Activated T-cell treated with anti-CD3 and anti-CD28 coated beads for 4 hours (primary cell): Measurements from ENCODE around the gene FRMD4A.
"Not testable (repeated sequence)": the region's sequence is repeated elsewhere in the genome, so short reads cannot be mapped to it uniquely, and the experiment has no call there.

Experiments
- DNase-seq: peaks from one replicate; pipeline ENCODE4 v3.0.0-alpha.2; 2020

The FRMD4A gene

GRCh38 chr10:14135196-14135595 lies 195.5 kb downstream of the FRMD4A start:
- not testable (repeated sequence) for DNase-seq

- DNase-seq = no peak
Measured at GRCh38 chr10:14134275-14134674, 196.4 kb downstream of the FRMD4A start.

GRCh38 chr10:14131261-14131960 lies 199.3 kb downstream of the FRMD4A start:
- DNase-seq = no peak

GRCh38 chr10:14129770-14130169 lies 201.0 kb downstream of the FRMD4A start:
- no peak for DNase-seq

GRCh38 chr10:14128519-14128918 lies 202.2 kb downstream of the FRMD4A start:
- DNase-seq = no peak

- DNase-seq = no peak
Measured at GRCh38 chr10:14126697-14127440, 203.9 kb downstream of the FRMD4A start.

- no peak for DNase-seq
Measured at GRCh38 chr10:14125564-14125963, 205.2 kb downstream of the FRMD4A start.

- DNase-seq = no peak
Measured at GRCh38 chr10:14124941-14125340, 205.8 kb downstream of the FRMD4A start.

- DNase-seq = no peak
Measured at GRCh38 chr10:14123139-14123538, 207.6 kb downstream of the FRMD4A start.

GRCh38 chr10:14120812-14121211 lies 209.9 kb downstream of the FRMD4A start:
- DNase-seq = no peak

GRCh38 chr10:14118953-14119352 lies 211.8 kb downstream of the FRMD4A start:
- no peak for DNase-seq

- DNase-seq = no peak
Measured at GRCh38 chr10:14116837-14117236, 213.9 kb downstream of the FRMD4A start.

- DNase-seq = no peak
Measured at GRCh38 chr10:14116021-14116420, 214.7 kb downstream of the FRMD4A start.

- DNase-seq = no peak
Measured at GRCh38 chr10:14114791-14115190, 215.9 kb downstream of the FRMD4A start.

GRCh38 chr10:14112056-14112455 lies 218.7 kb downstream of the FRMD4A start:
- no peak for DNase-seq

GRCh38 chr10:14111208-14111607 lies 219.5 kb downstream of the FRMD4A start:
- no peak for DNase-seq

GRCh38 chr10:14106828-14107227 lies 223.9 kb downstream of the FRMD4A start:
- no peak for DNase-seq

GRCh38 chr10:14102056-14102455 lies 228.7 kb downstream of the FRMD4A start:
- DNase-seq = no peak

GRCh38 chr10:14099885-14100284 lies 230.8 kb downstream of the FRMD4A start:
- no peak for DNase-seq

GRCh38 chr10:14093730-14094484 lies 236.8 kb downstream of the FRMD4A start:
- no peak for DNase-seq

- no peak for DNase-seq
Measured at GRCh38 chr10:14092799-14093198, 237.9 kb downstream of the FRMD4A start.

- DNase-seq = no peak
Measured at GRCh38 chr10:14089556-14090292, 241.0 kb downstream of the FRMD4A start.

GRCh38 chr10:14087566-14087965 lies 243.2 kb downstream of the FRMD4A start:
- DNase-seq = no peak
